Central memory CD8-positive, alpha-beta T cell (primary cell): ENCODE data around the gene CLDN17.

Source experiments
- ATAC-seq: fragments of 150-1000 bp; cut with Tn5 transposase; replicated peaks from 2 replicates; pipeline ENCODE4 v1.10.0; 2022; ENCODE audit warnings: mild to moderate bottlenecking, moderate FRiP score, moderate number of reproducible peaks; ENCODE audit not compliant: poor library complexity, severe bottlenecking; ENCODE audit errors: extremely low read depth
- DNase-seq, 2 donors: peaks; one replicate each; pipeline ENCODE4 v3.0.0; 2021; ENCODE audit warnings: low spot score in 2 of 2
- H3K27ac Mint-ChIP-seq: one replicate; pipeline ENCODE4 v1.8.0; 2022; ENCODE audit warnings: low read depth, mild to moderate bottlenecking, moderate library complexity, mixed read lengths
- H3K27me3 Mint-ChIP-seq: one replicate; pipeline ENCODE4 v1.8.0; 2022; ENCODE audit warnings: mixed read lengths
- H3K36me3 Mint-ChIP-seq: one replicate; pipeline ENCODE4 v1.8.0; 2022; ENCODE audit warnings: mild to moderate bottlenecking, moderate library complexity, mixed read lengths; ENCODE audit not compliant: insufficient read depth
- H3K4me1 Mint-ChIP-seq: one replicate; pipeline ENCODE4 v1.8.0; 2022; ENCODE audit warnings: mixed read lengths
- H3K4me3 Mint-ChIP-seq: one replicate; pipeline ENCODE4 v1.8.0; 2022; ENCODE audit warnings: mild to moderate bottlenecking, moderate library complexity, mixed read lengths
- H3K9me3 Mint-ChIP-seq: one replicate; pipeline ENCODE4 v1.8.0; 2022; ENCODE audit warnings: mixed read lengths

Gene CLDN17

GRCh38 chr21:30166171-30166570 is 434 bp downstream of the CLDN17 start:
- no peak overlapping the region for H3K4me3 Mint-ChIP-seq
- ATAC-seq (no peak), DNase-seq (no peak)
- no peaks in the 10 kb centered on the region for H3K27me3 Mint-ChIP-seq
- peaks cover 11% of the 10 kb centered on the region for H3K9me3 Mint-ChIP-seq
- no peaks in the 10 kb centered on the region for H3K4me1 Mint-ChIP-seq
- H3K36me3 Mint-ChIP-seq: no peaks in the 10 kb centered on the region
- no peak overlapping the region for H3K27ac Mint-ChIP-seq

- ATAC-seq (no peak), DNase-seq (no peak)
- Mint-ChIP-seq H3K36me3 (no peaks in the 10 kb centered on the region), H3K27me3 (no peaks in the 10 kb centered on the region), H3K27ac (no peak overlapping the region), H3K9me3 (peaks cover under 1% of the 10 kb centered on the region), H3K4me3 (no peak overlapping the region), H3K4me1 (no peaks in the 10 kb centered on the region)
These were observed 1.8 kb downstream of the CLDN17 start for GRCh38 chr21:30164796-30165195.

- Mint-ChIP-seq H3K27me3 (no peaks in the 10 kb centered on the region), H3K4me1 (no peaks in the 10 kb centered on the region), H3K36me3 (peaks cover 2% of the 10 kb centered on the region), H3K27ac (no peak overlapping the region), H3K9me3 (peaks cover 14% of the 10 kb centered on the region), H3K4me3 (no peak overlapping the region)
- DNase-seq: no peak
- ATAC-seq: no peak
These were observed 12.8 kb downstream of the CLDN17 start for GRCh38 chr21:30153697-30154340.

- ATAC-seq (no peak), DNase-seq (no peak)
- no peaks in the 10 kb centered on the region for H3K4me1 Mint-ChIP-seq
- H3K36me3 Mint-ChIP-seq: peaks cover 2% of the 10 kb centered on the region
- H3K27ac Mint-ChIP-seq: no peak overlapping the region
- H3K4me3 Mint-ChIP-seq: no peak overlapping the region
- H3K27me3 Mint-ChIP-seq: no peaks in the 10 kb centered on the region
- peaks cover 13% of the 10 kb centered on the region for H3K9me3 Mint-ChIP-seq
These were observed 13.8 kb downstream of the CLDN17 start for GRCh38 chr21:30152792-30153191.

- DNase-seq (no peak), ATAC-seq (no peak)
- Mint-ChIP-seq H3K27ac (no peak overlapping the region), H3K27me3 (no peaks in the 10 kb centered on the region), H3K36me3 (no peaks in the 10 kb centered on the region), H3K9me3 (peaks cover 6% of the 10 kb centered on the region), H3K4me3 (no peak overlapping the region), H3K4me1 (no peaks in the 10 kb centered on the region)
These were observed 17.7 kb downstream of the CLDN17 start for GRCh38 chr21:30148906-30149305.

DNA sequence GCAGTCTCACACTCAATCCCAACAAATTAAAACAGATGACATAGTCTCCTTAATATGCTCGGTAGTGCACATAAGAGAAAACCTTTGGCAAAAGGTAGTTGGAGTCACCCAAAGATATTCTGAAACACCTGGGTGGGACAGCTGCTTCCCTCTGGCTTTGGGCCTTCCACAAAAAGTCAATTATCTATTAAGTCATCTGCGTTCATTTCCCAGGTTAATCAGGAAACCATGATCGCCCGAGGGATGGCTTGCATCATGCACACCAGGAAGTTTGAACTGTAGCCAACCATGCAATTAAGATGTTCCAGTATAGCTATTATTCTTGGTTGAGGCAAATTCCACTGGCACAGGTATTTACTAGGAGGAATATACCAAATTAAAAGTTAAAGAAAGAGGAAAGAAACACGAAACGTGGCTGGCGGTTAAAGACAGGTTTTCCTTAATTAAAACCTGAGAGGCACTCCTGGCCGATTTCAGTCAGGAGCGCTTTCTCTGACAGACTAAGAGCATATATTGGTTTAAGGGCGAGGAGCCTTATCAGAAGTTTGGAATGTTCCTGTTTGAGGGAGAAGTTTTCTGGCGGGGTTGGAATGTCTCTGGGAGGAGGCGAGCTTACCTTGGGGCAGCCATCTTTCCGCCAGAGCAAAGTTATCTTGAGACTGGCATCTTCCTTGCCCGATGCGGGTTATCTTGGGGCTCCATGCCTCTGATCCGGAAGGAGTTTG is 19.9 kb downstream of the CLDN17 start:
- DNase-seq (no peak), ATAC-seq (no peak)
- Mint-ChIP-seq H3K9me3 (peaks cover 14% of the 10 kb centered on the region), H3K27ac (no peak overlapping the region), H3K4me3 (no peak overlapping the region), H3K27me3 (no peaks in the 10 kb centered on the region), H3K36me3 (no peaks in the 10 kb centered on the region), H3K4me1 (no peaks in the 10 kb centered on the region)

DNA sequence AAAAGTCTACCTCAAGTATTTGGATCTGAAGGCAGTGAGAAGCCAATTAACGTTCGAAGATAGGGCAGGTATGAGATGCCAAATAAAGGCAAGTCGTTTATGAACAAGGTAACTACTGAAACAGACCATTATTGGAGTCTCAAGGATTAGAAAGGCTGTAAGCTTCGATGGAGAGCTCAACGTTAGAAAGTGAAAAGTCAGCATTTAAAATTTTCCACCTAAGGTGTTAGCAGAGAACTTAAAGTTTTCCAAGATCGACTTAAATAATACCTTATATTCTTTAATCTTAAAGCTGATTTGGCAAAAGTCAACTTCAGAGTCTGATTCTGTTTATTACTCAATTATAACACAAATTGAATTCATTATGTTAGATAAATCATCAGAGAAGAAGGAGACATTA is 28.1 kb downstream of the CLDN17 start:
- ATAC-seq (no peak), DNase-seq (no peak)
- peaks cover 21% of the 10 kb centered on the region for H3K9me3 Mint-ChIP-seq
- no peaks in the 10 kb centered on the region for H3K4me1 Mint-ChIP-seq
- no peak overlapping the region for H3K4me3 Mint-ChIP-seq
- H3K36me3 Mint-ChIP-seq: peaks cover 2% of the 10 kb centered on the region
- no peak overlapping the region for H3K27ac Mint-ChIP-seq
- no peaks in the 10 kb centered on the region for H3K27me3 Mint-ChIP-seq

DNA sequence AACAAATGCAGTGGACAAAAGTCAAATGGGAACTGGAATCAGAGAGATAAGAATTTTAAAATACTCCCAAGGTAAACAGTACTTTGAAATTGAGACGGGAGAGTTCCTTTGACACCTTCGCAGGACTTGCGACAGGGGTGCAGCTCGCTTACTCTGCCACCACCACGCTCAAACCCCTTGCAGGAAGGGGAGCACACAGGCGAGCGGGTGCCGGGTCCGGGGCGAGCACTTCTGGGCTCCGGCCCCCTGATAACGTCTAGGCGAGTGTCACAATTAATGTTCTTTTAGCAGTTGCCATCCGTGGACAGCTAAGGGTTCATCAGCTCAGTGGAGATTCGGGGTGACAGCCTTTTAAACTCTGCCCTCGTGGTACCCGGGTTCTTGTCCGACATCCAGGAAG is 37.4 kb downstream of the CLDN17 start:
- DNase-seq (no peak), ATAC-seq (no peak)
- Mint-ChIP-seq H3K4me1 (no peaks in the 10 kb centered on the region), H3K27ac (no peak overlapping the region), H3K27me3 (no peaks in the 10 kb centered on the region), H3K9me3 (peaks cover 26% of the 10 kb centered on the region), H3K4me3 (no peak overlapping the region), H3K36me3 (no peaks in the 10 kb centered on the region)

DNA sequence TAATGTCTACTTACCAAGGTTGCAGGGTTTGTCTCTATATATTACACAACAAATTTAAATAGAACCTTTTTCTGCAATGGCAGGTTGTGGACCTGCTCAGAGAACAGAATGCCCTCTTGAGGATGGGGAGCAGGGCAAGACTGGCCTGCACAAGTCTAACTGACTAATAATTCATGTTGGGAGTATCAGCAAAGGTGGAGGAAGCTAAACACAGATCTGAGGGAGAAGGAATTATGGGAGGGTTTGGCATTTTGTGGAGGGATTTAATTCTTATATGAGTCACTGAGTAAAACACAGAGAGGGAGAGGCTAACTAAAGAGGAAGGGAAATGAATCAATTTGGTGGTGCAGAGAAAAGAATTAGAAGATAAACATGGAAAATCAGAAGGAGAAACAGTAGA is 40.0 kb downstream of the CLDN17 start:
- Mint-ChIP-seq H3K4me1 (no peaks in the 10 kb centered on the region), H3K9me3 (peaks cover 21% of the 10 kb centered on the region), H3K4me3 (no peak overlapping the region), H3K27me3 (no peaks in the 10 kb centered on the region), H3K27ac (no peak overlapping the region), H3K36me3 (no peaks in the 10 kb centered on the region)
- ATAC-seq (no peak), DNase-seq (no peak)

- Mint-ChIP-seq H3K27ac (no peak overlapping the region), H3K9me3 (no peaks in the 10 kb centered on the region), H3K4me1 (no peaks in the 10 kb centered on the region), H3K4me3 (no peak overlapping the region), H3K36me3 (no peaks in the 10 kb centered on the region), H3K27me3 (no peaks in the 10 kb centered on the region)
- no peak for DNase-seq
- no peak for ATAC-seq
These were observed 49.0 kb downstream of the CLDN17 start for GRCh38 chr21:30117631-30118030.

GRCh38 chr21:30116479-30116878 is 50.1 kb downstream of the CLDN17 start:
- Mint-ChIP-seq H3K4me3 (no peak overlapping the region), H3K4me1 (no peaks in the 10 kb centered on the region)

More at GRCh38 chr21:30116479-30116878, 50.1 kb downstream of the CLDN17 start:
- no peaks in the 10 kb centered on the region for H3K36me3 Mint-ChIP-seq
- no peak overlapping the region for H3K27ac Mint-ChIP-seq
- peaks cover 6% of the 10 kb centered on the region for H3K9me3 Mint-ChIP-seq
- H3K27me3 Mint-ChIP-seq: no peaks in the 10 kb centered on the region
- DNase-seq: no peak
- ATAC-seq: no peak
